Natural killer cell (primary cell): ENCODE results near the gene ZDHHC1. TPM values are rescaled to one million over a fixed set of nuclear protein-coding genes. Genes with fewer than 3 reads are reported as not detected.
"Not testable (repeated sequence)": the region's sequence is repeated elsewhere in the genome, so short reads cannot be mapped to it uniquely, and the experiment has no call there.

Experiments used
- ATAC-seq, 3 donors: fragments of 150-1000 bp in 2 of 3; fragments of 200-7000 bp in 1 of 3; cut with Tn5 transposase; 1 replicate in 1 of 3; 2 replicates in 2 of 3; pipeline ENCODE4 v1.10.0; 2021; ENCODE audit warnings: mild to moderate bottlenecking in 2 of 3, moderate library complexity in 2 of 3
- DNase-seq, 2 donors: peaks; one replicate each; pipeline versions ENCODE4 v3.0.0 to v3.0.0-alpha.2; 2013 to 2021; ENCODE audit warnings: mixed read lengths in 1 of 2
- H3K27ac ChIP-seq: one replicate; pipeline ENCODE4 v1.5.1; 2013; ENCODE audit warnings: mild to moderate bottlenecking, low read length
- H3K27me3 ChIP-seq: one replicate; pipeline ENCODE4 v1.6.1; 2013; ENCODE audit warnings: low read length; ENCODE audit not compliant: control insufficient read depth, insufficient read depth
- H3K36me3 ChIP-seq: one replicate; pipeline ENCODE4 v1.6.1; 2013; ENCODE audit warnings: low read length; ENCODE audit not compliant: control insufficient read depth, insufficient read depth
- H3K4me1 ChIP-seq: one replicate; pipeline ENCODE4 v1.6.1; 2013; ENCODE audit warnings: low read length; ENCODE audit not compliant: control insufficient read depth, insufficient read depth
- H3K4me3 ChIP-seq: one replicate; pipeline ENCODE4 v1.5.1; 2013; ENCODE audit warnings: low read length
- H3K9me3 ChIP-seq: one replicate; pipeline ENCODE4 v1.6.1; 2013; ENCODE audit warnings: low read length; ENCODE audit not compliant: control insufficient read depth, insufficient read depth
- H3K27ac Mint-ChIP-seq, 2 donors: one replicate each; pipeline ENCODE4 v1.8.0; 2022; ENCODE audit warnings: mild to moderate bottlenecking in 2 of 2, mixed read lengths in 2 of 2, moderate library complexity in 1 of 2
- H3K27me3 Mint-ChIP-seq, 2 donors: one replicate each; pipeline ENCODE4 v1.8.0; 2022; ENCODE audit warnings: low read depth in 2 of 2, mixed read lengths in 2 of 2
- H3K36me3 Mint-ChIP-seq: one replicate; pipeline ENCODE4 v1.8.0; 2022; ENCODE audit warnings: mixed read lengths
- H3K4me1 Mint-ChIP-seq, 2 donors: one replicate each; pipeline ENCODE4 v1.8.0; 2022; ENCODE audit warnings: mixed read lengths in 2 of 2
- H3K4me3 Mint-ChIP-seq: one replicate; pipeline ENCODE4 v1.8.0; 2022; ENCODE audit warnings: mild to moderate bottlenecking, moderate library complexity, mixed read lengths
- H3K9me3 Mint-ChIP-seq, 2 donors: one replicate each; pipeline ENCODE4 v1.8.0; 2022; ENCODE audit warnings: mixed read lengths in 2 of 2
- CTCF ChIP-seq: fragments of 200-600 bp; IDR thresholded peaks from one replicate; pipeline ENCODE4 v1.8.0; 2022; ENCODE audit warnings: antibody characterized with exemption
- WGBS: methylation state at CpG from one replicate; pipeline ENCODE4 v1.1.7; 2013; ENCODE audit warnings: missing lambda C conversion rate; ENCODE audit not compliant: insufficient coverage; 5-methylcytosine and 5-hydroxymethylcytosine counted together
- intact Hi-C: fragments of 100-400 bp; cut with micrococcal nuclease; formaldehyde crosslinking; loops from one replicate; pipeline ENCODE4 v1.14.2; 2022
- total RNA-seq, 4 donors: library from RNA; stranded (reverse); fragments of 120-200 nt in 1 of 4; gene quantifications; one replicate each; pipeline versions ENCODE4 v1.2.3 to v1.2.4, GENCODE V29; 2013 to 2022

The ZDHHC1 gene
- total RNA-seq, 3 donors from 2014 or later (not counting 1 experiment from before 2014, with no cell fraction given) = 0.88 to 2.5 (median 1.8) TPM

GRCh38 chr16:67378642-67379041 is 37.6 kb downstream of the ZDHHC1 start:
- Mint-ChIP-seq H3K36me3 (no peaks in the 10 kb centered on the region), H3K4me1 (no peaks in the 10 kb centered on the region), H3K4me3 (no peak overlapping the region), H3K9me3 (no peaks in the 10 kb centered on the region), H3K27ac (no peak overlapping the region), H3K27me3 (no peaks in the 10 kb centered on the region)
- Histone ChIP-seq H3K4me1 (no peaks in the 10 kb centered on the region), H3K27ac (no peak overlapping the region), H3K4me3 (no peak overlapping the region), H3K27me3 (no peaks in the 10 kb centered on the region), H3K36me3 (no peaks in the 10 kb centered on the region), H3K9me3 (no peaks in the 10 kb centered on the region)
- 90% methylated on average over 1 of the region's 1 CpG for WGBS
- intact Hi-C loops = no loop called here
- ATAC-seq (no peak), DNase-seq (no peak)
- TF ChIP-seq CTCF = no peak

- H3K9me3 ChIP-seq, H3K27me3 ChIP-seq, H3K4me3 ChIP-seq, DNase-seq, H3K4me1 Mint-ChIP-seq, H3K36me3 ChIP-seq, H3K4me3 Mint-ChIP-seq, H3K4me1 ChIP-seq, H3K27me3 Mint-ChIP-seq, H3K9me3 Mint-ChIP-seq, H3K27ac Mint-ChIP-seq, H3K36me3 Mint-ChIP-seq, intact Hi-C loops, H3K27ac ChIP-seq, ATAC-seq: not testable (repeated sequence)
- 90% methylated on average over 9 of the region's 11 CpGs for WGBS
These were observed 40.3 kb downstream of the ZDHHC1 start for GRCh38 chr16:67376012-67376411.

- no peaks in the 10 kb centered on the region for H3K36me3 Mint-ChIP-seq
- intact Hi-C loops = no loop called here
- Histone ChIP-seq H3K4me1 (no peaks in the 10 kb centered on the region), H3K36me3 (no peaks in the 10 kb centered on the region), H3K9me3 (no peaks in the 10 kb centered on the region), H3K4me3 (no peak overlapping the region), H3K27ac (no peak overlapping the region), H3K27me3 (no peaks in the 10 kb centered on the region)
- no peaks in the 10 kb centered on the region for H3K4me1 Mint-ChIP-seq
- no peak overlapping the region for H3K4me3 Mint-ChIP-seq
- DNase-seq (no peak), ATAC-seq (no peak)
- H3K9me3 Mint-ChIP-seq = no peaks in the 10 kb centered on the region
- TF ChIP-seq CTCF = no peak
- H3K27me3 Mint-ChIP-seq = no peaks in the 10 kb centered on the region
- no peak overlapping the region for H3K27ac Mint-ChIP-seq
These were observed 43.6 kb downstream of the ZDHHC1 start for GRCh38 chr16:67372664-67373063.

GRCh38 chr16:67370661-67371060 is 45.6 kb downstream of the ZDHHC1 start:
- H3K36me3 ChIP-seq = no peaks in the 10 kb centered on the region
- no peak for DNase-seq
- no peaks in the 10 kb centered on the region for H3K9me3 ChIP-seq
- H3K27me3 ChIP-seq = no peaks in the 10 kb centered on the region
- ATAC-seq = no peak
- no peaks in the 10 kb centered on the region for H3K4me1 ChIP-seq
- Mint-ChIP-seq H3K9me3 (no peaks in the 10 kb centered on the region), H3K4me1 (no peaks in the 10 kb centered on the region), H3K27ac (no peak overlapping the region), H3K36me3 (no peaks in the 10 kb centered on the region), H3K4me3 (no peak overlapping the region), H3K27me3 (no peaks in the 10 kb centered on the region)
- no peak for TF ChIP-seq CTCF
- H3K4me3 ChIP-seq = no peak overlapping the region
- intact Hi-C loops = no loop called here
- H3K27ac ChIP-seq = no peak overlapping the region
- WGBS = 90% methylated on average over 4 of the region's 4 CpGs
